ENCODE data around the gene CDV3. TPM values are rescaled to one million over a fixed set of nuclear protein-coding genes. Genes with fewer than 3 reads are reported as not detected.
"Not testable (repeated sequence)": the region's sequence is repeated elsewhere in the genome, so short reads cannot be mapped to it uniquely, and the experiment has no call there.

The CDV3 gene, protein sequence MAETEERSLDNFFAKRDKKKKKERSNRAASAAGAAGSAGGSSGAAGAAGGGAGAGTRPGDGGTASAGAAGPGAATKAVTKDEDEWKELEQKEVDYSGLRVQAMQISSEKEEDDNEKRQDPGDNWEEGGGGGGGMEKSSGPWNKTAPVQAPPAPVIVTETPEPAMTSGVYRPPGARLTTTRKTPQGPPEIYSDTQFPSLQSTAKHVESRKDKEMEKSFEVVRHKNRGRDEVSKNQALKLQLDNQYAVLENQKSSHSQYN
- 90.2 TPM for total RNA-seq

DNA sequence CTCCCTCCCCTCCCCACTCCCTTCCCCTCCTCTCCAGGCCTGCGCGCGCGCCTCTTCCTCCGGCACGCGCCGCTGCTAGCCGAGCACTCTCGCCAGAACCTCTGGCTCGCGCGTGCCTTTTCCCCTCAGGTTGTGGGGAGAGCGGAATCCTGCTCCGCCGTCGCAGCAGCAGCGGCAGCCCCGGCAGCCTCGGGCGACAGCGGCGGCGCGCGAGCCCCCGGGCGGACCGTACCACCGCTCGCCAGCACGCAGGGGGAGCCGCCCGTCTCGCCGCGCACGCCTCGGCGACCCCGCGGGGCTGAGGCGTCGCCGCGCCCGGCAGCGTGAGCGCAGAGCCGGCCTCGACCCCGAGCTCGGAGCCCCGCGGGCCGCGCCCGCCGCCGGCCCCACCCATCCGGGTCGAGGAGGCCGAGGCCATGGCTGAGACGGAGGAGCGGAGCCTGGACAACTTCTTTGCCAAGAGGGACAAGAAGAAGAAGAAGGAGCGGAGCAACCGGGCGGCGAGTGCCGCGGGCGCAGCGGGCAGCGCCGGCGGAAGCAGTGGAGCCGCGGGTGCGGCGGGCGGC lies at the start of gene CDV3:
Gene CDV3 (plus strand): TSS at position 58 of the 566 bp plus-strand sequence. CDS start 359 bp downstream, at position 417.
- DNase-seq = no peak

DNA sequence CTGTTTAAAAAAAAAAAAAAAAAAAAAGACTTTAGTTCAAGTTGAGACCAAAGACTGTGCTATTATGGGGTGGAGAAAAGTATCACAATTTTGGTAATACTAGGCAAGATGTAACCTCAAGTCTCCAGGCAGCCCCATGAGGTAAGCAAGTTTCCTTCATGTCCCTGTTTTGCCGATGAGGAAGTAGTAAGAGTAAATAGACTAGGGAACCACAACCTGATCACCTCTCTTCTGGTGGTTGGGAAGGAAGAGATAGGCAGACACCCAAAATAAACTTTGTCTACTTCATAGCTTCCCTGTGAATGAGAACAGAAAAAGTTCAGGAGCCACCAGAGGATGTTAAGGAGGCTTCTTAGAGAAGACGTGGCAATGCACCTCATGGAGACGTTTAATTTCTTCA lies 49.7 kb upstream of the CDV3 start:
- DNase-seq = not testable (repeated sequence)

GRCh38 chr3:133525435-133525834 lies 48.1 kb upstream of the CDV3 start:
- DNase-seq = peak; percentile 41

GRCh38 chr3:133527081-133527715 lies 46.3 kb upstream of the CDV3 start:
- peak; percentile 54 for DNase-seq

GRCh38 chr3:133529809-133530208 lies 43.7 kb upstream of the CDV3 start:
- no peak for DNase-seq

GRCh38 chr3:133531981-133532380 lies 41.5 kb upstream of the CDV3 start:
- DNase-seq = no peak

DNA sequence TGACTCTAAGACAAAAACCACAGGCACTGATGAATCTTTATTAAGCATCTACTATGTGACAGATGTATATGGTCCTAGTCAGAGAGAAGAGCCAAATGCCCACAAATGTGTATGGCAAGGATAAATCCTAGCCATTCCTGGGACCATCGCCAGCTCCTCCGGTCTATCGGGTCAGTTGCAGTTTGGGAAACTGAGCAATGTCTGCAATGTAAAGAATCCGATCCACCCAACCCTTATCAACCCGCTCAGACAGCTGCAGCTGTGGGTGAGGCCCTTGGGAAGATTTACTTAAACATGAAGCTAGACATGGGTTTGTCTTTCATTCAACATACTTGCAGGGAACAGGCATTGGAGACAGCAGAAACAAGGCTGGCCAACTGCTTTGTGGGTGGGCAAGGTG lies 40.5 kb upstream of the CDV3 start:
- DNase-seq = no peak

GRCh38 chr3:133535971-133536881 lies 37.3 kb upstream of the CDV3 start:
- DNase-seq = peak; percentile 55

DNA sequence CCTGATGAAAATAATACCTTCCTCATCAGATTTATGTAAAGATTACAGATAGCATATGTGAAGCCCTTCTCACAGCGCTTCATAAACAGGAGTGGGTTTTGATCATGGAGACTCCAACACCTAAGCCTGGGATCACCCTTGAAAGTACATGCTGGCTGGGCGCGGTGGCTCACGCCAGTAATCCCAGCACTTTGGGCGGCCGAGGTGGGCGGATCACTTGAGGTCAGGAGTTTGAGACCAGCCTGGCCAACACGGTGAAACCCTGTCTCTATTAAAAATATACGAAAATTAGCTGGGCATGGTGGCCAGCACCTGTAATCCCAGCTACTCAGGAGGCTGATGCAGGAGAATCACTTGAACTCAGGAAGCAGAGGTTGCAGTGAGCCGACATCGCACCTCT lies 36.4 kb upstream of the CDV3 start:
- DNase-seq = not testable (repeated sequence)

DNA sequence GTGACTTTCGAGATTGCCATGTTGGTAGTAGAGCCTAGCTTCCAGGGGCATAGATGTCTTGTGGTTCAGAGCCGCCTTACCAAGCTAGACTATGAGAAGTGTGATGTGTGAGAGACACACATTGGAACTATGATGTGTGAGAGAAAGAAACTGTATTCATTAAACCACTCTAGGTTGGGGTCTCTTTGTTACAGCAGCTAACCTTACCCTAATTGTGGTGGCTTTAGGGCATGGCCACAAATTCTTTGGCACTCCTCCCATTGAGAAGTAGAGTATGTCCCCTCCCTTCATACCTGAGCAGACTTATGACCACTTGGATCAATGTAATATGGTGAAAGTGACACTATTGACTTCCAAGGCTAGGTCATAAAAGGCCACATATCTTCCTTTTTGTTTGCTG lies 35.3 kb upstream of the CDV3 start:
- DNase-seq = no peak

GRCh38 chr3:133540896-133541674 lies 32.4 kb upstream of the CDV3 start:
- DNase-seq = no peak

DNA sequence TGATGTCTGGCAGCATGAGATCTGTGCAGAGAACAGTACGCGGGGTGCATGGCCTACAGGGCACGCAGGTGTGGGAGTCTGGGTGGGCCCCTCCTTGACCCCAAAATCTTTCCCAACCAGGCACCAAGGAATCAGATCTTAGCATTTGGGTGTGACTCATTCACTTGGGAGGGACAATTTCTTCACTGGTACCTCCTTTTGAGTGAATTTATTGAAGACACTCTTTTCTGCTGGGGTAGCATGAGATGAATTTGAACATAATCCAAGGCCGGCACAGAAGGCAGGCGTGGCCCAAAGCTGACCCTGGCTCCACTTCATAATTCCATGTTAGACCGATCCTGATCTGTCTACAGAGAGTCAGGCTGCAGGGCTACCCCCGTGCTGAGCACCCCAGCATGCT lies 30.6 kb upstream of the CDV3 start:
- DNase-seq = no peak

DNA sequence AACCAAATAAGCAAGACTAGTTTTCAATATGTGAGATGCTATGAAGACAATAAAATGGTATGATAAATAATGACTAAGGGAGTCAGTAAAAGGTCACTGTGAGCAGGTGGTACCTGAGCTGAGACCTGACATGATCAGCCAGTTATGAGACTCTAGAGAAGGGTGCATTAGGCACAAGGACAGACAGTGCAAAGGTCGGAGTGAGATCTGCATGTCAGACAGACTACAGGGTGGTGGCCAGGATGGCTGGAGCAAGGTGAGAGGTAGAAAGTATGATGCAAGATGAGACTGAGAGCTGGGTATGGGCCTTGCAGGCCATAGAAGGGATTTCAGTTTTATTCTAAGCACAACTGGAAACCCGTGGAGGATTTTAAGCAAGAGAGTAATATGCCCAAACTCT lies 28.5 kb upstream of the CDV3 start:
- DNase-seq = not testable (repeated sequence)

- DNase-seq = peak; percentile 48
These were observed 25.9 kb upstream of the CDV3 start for GRCh38 chr3:133547432-133548041.

DNA sequence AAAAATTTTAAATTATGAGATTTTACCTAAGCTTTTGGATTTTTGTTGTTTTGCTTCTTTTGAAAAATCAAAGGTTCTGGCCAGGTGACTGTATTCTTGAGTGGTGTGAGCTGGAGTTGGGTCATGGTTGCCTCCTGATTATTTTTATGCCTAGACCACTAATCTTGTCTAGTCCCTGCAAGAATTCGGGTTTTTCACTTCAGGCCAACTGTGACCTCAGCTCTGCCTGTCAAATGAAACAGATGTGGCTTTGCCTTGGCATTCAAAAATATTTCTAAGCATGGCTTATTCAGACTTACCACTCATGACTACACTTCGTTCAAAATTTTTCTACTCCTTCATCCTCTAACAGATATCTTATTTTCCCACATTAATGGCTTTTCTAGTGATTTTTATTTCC lies 25.4 kb upstream of the CDV3 start:
- DNase-seq = no peak

GRCh38 chr3:133549565-133549964 lies 23.9 kb upstream of the CDV3 start:
- DNase-seq = no peak

DNA sequence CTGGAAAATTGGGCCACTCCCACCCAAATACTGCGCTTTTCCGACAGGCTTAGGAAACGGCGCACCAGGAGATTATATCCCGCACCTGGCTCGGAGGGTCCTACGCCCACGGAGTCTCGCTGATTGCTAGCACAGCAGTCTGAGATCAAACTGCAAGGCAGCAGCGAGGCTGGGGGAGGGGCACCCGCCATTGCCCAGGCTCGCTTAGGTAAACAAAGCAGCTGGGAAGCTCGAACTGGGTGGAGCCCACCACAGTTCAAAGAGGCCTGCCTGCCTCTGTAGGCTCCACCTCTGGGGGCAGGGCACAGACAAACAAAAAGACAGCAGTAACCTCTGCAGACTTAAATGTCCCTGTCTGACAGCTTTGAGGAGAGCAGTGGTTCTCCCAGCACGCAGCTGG lies 21.9 kb upstream of the CDV3 start:
- not testable (repeated sequence) for DNase-seq

GRCh38 chr3:133561679-133562078 lies 11.8 kb upstream of the CDV3 start:
- no peak for DNase-seq

DNA sequence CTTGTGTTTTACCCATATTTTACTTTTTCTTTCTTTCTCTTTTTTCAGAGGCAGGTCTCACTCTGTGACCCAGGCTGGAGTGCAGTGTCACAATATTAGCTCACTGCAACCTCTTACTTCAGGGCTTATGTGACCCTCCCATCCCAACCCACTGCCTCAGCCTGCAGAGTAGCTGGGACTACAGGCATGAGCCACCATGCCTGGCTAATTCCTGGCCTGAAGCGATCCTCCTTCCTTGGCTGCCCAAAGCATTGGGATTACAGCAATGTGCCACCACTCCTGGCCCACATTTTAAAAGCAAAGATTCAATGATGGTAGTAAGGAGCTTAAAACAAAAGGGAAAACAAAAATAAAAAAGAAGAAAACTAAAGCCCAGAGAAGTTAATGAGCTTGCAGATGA lies 11.1 kb upstream of the CDV3 start:
- no peak for DNase-seq

- no peak for DNase-seq
These were observed 10.3 kb upstream of the CDV3 start for GRCh38 chr3:133563186-133563591.

GRCh38 chr3:133563816-133564215 lies 9.7 kb upstream of the CDV3 start:
- no peak for DNase-seq
